LNCAP (cell line): ENCODE results near the gene CLCN4.

ENCODE experiments used
- CTCF ChIP-seq: fragments of 450-650 bp; IDR thresholded peaks from 2 replicates; pipeline ENCODE4 v1.5.1; 2017; ENCODE audit warnings: mild to moderate bottlenecking

The CLCN4 gene

GRCh38 chrX:10112510-10112909 lies 44.3 kb upstream of the CLCN4 start:
- TF ChIP-seq CTCF, result no peak

GRCh38 chrX:10115082-10115481 lies 41.7 kb upstream of the CLCN4 start:
- no peak for TF ChIP-seq CTCF

- TF ChIP-seq CTCF, result no peak
These were observed 39.5 kb upstream of the CLCN4 start for GRCh38 chrX:10117301-10117700.

GRCh38 chrX:10117864-10118377 lies 38.9 kb upstream of the CLCN4 start:
- no peak for TF ChIP-seq CTCF

- no peak for TF ChIP-seq CTCF
These were observed 38.2 kb upstream of the CLCN4 start for GRCh38 chrX:10118530-10118929.

GRCh38 chrX:10119399-10119990 lies 37.3 kb upstream of the CLCN4 start:
- TF ChIP-seq CTCF, result peak; percentile 99

- TF ChIP-seq CTCF, result no peak
These were observed 36.4 kb upstream of the CLCN4 start for GRCh38 chrX:10120331-10120730.

GRCh38 chrX:10120828-10121227 lies 35.9 kb upstream of the CLCN4 start:
- no peak for TF ChIP-seq CTCF
